ENCODE data around the gene CATSPER3. TPM values are rescaled to one million over a fixed set of nuclear protein-coding genes. Genes with fewer than 3 reads are reported as not detected.

Gene CATSPER3
- total RNA-seq, 1 experiment from 2014 or later, result 0.40 TPM

DNA sequence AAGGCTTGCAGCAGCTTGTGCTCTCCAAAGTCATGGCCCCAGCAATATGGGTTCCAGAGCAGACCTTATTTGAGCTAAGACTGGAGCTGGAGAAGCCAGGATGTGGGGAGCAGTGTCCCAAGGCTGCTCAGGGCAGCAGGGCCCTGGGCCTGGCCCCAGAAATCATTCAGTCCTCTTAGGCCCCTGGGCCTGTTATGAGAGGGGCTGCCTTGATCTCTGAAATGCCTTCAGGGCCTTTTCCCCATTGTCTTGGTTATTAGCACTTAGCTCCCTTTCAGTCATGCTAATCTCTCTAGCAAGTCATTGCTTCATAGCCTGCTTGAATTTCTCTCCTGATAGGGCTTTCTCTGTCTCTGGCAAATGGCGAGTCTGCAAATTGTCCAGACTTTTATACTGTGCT, 9.1 kb downstream of the CATSPER3 start:
- POLR2A ChIA-PET (ENCODE audit: unreplicated experiment), result no interaction called here
- H3K79me2 ChIP-seq (ENCODE audit: low read length), result no peaks in the 10 kb centered on the region
- H3K9me2 ChIP-seq (replicated peaks; ENCODE audit: low read length), result no peaks in the 10 kb centered on the region
- BruUV-seq (replicated peaks), result no TSS peak
- no peak overlapping the region for H3K27ac ChIP-seq (ENCODE audit: low read length)
- intact Hi-C loops (cut with micrococcal nuclease), result no loop called here
- CTCF ChIA-PET, result no interaction called here
- H3K9me3 ChIP-seq (ENCODE audit: low read length), result 0 out of 2 replicates have a peak, but pooled peaks cover 3% of the 10 kb centered on the region
- H4K20me1 ChIP-seq (ENCODE audit: low read length), result no peaks in the 10 kb centered on the region
- no peaks in the 10 kb centered on the region for H3K4me1 ChIP-seq (ENCODE audit: insufficient read depth, low read length)
- no peak overlapping the region for H3K4me3 ChIP-seq (ENCODE audit: low read length)
- no peaks in the 10 kb centered on the region for H3K27me3 ChIP-seq (ENCODE audit: low read length)
- DNase-seq (no peak), ATAC-seq (no peak)
- H3K36me3 ChIP-seq (ENCODE audit: low read depth, low read length), result no peaks in the 10 kb centered on the region
- no peak overlapping the region for H3K9ac ChIP-seq (ENCODE audit: low read length)
- TF ChIP-seq EZH2phosphoT487 (IDR thresholded peaks at IDR 0.05; ENCODE audit: borderline replicate concordance, low read length) (no peak), EZH2 (IDR thresholded peaks at IDR 0.05; ENCODE audit: low read length, unreplicated experiment) (no peak)
- TF ChIP-seq, protein P1, sequence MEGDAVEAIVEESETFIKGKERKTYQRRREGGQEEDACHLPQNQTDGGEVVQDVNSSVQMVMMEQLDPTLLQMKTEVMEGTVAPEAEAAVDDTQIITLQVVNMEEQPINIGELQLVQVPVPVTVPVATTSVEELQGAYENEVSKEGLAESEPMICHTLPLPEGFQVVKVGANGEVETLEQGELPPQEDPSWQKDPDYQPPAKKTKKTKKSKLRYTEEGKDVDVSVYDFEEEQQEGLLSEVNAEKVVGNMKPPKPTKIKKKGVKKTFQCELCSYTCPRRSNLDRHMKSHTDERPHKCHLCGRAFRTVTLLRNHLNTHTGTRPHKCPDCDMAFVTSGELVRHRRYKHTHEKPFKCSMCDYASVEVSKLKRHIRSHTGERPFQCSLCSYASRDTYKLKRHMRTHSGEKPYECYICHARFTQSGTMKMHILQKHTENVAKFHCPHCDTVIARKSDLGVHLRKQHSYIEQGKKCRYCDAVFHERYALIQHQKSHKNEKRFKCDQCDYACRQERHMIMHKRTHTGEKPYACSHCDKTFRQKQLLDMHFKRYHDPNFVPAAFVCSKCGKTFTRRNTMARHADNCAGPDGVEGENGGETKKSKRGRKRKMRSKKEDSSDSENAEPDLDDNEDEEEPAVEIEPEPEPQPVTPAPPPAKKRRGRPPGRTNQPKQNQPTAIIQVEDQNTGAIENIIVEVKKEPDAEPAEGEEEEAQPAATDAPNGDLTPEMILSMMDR (conservative IDR thresholded peaks at IDR 0.05; ENCODE audit: low read depth, low read length), result no peak
- no peaks in the 10 kb centered on the region for H3F3A ChIP-seq (ENCODE audit: low read length, unreplicated experiment)
- no peak overlapping the region for H2AFZ ChIP-seq (ENCODE audit: low read length)
- no peak overlapping the region for H3K4me2 ChIP-seq (ENCODE audit: low read length)

DNA sequence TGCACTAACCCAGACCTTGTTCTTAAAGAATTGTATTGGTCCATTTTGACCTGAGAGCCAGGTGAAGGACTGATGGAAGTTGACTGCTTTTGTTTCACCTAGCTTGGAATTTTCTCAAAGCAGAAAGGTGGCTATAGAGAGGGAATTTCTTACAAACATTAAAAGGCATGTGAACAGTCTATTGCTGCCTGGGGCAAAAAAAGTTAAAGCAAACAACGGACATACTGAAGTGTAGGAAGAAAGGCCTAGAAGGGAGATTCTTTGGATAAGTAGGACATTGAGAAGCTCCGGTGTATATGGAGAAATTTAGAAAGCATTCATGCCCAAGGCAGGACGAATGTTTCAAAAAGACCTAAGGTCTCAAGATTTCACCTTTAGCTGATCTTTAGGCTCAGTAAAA, 11.7 kb downstream of the CATSPER3 start:
- H3K36me3 ChIP-seq (ENCODE audit: low read depth, low read length), result no peaks in the 10 kb centered on the region; the same call in 1 of the 2 replicates
- intact Hi-C loops (cut with micrococcal nuclease), result no loop called here
- BruUV-seq (replicated peaks), result no TSS peak
- H3K4me3 ChIP-seq (ENCODE audit: low read length), result no peak overlapping the region
- DNase-seq, result no peak
- TF ChIP-seq EZH2 (IDR thresholded peaks at IDR 0.05; ENCODE audit: low read length, unreplicated experiment), result no peak
- TF ChIP-seq, protein P1 (conservative IDR thresholded peaks at IDR 0.05; ENCODE audit: low read depth, low read length), result no peak
- TF ChIP-seq EZH2phosphoT487 (IDR thresholded peaks at IDR 0.05; ENCODE audit: borderline replicate concordance, low read length), result no peak
- H3F3A ChIP-seq (ENCODE audit: low read length, unreplicated experiment), result no peaks in the 10 kb centered on the region
- H3K79me2 ChIP-seq (ENCODE audit: low read length), result no peaks in the 10 kb centered on the region
- 0 out of 2 replicates have a peak, but pooled peaks cover 11% of the 10 kb centered on the region for H3K9me3 ChIP-seq (ENCODE audit: low read length)
- no peak overlapping the region for H3K9ac ChIP-seq (ENCODE audit: low read length)
- H3K4me2 ChIP-seq (ENCODE audit: low read length), result no peak overlapping the region
- no peaks in the 10 kb centered on the region for H3K4me1 ChIP-seq (ENCODE audit: insufficient read depth, low read length)
- no peaks in the 10 kb centered on the region for H4K20me1 ChIP-seq (ENCODE audit: low read length)
- CTCF ChIA-PET, result no interaction called here
- H3K27ac ChIP-seq (ENCODE audit: low read length), result no peak overlapping the region
- ATAC-seq, result no peak
- POLR2A ChIA-PET (ENCODE audit: unreplicated experiment), result no interaction called here
- no peak overlapping the region for H2AFZ ChIP-seq (ENCODE audit: low read length)
- H3K9me2 ChIP-seq (replicated peaks; ENCODE audit: low read length), result no peaks in the 10 kb centered on the region
- no peaks in the 10 kb centered on the region for H3K27me3 ChIP-seq (ENCODE audit: low read length)

DNA sequence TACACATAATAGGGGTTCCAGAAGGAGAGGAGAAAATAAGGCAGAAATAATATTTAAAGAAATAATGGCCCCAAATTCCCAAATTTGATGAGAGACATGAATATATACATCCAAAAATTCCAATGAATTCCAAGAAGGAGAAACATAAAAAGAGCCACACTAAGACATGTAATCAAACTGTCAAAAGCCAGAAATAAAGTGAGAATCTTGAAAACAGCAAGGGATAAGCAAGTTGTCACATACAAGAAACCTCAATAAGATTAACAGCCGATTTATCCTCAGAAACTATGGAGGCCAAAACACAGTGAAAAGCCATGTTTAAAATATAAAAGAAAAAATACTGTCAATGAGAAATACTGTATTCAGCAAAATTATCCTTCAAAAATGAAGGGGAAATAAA, 14.5 kb downstream of the CATSPER3 start:
- Histone ChIP-seq H3K27me3 (ENCODE audit: low read length) (no peaks in the 10 kb centered on the region), H3K36me3 (ENCODE audit: low read depth, low read length) (no peaks in the 10 kb centered on the region; the same call in 1 of the 2 replicates), H3K4me3 (ENCODE audit: low read length) (no peak overlapping the region), H3K27ac (ENCODE audit: low read length) (no peak overlapping the region), H4K20me1 (ENCODE audit: low read length) (no peaks in the 10 kb centered on the region), H3K4me1 (ENCODE audit: insufficient read depth, low read length) (no peaks in the 10 kb centered on the region), H3K9me2 (replicated peaks; ENCODE audit: low read length) (no peaks in the 10 kb centered on the region), H3K79me2 (ENCODE audit: low read length) (no peaks in the 10 kb centered on the region), H3K9me3 (ENCODE audit: low read length) (0 out of 2 replicates have a peak, but pooled peaks cover 11% of the 10 kb centered on the region), H2AFZ (ENCODE audit: low read length) (no peak overlapping the region), H3F3A (ENCODE audit: low read length, unreplicated experiment) (no peaks in the 10 kb centered on the region), H3K4me2 (ENCODE audit: low read length) (no peak overlapping the region), H3K9ac (ENCODE audit: low read length) (no peak overlapping the region)
- intact Hi-C loops (cut with micrococcal nuclease), result no loop called here
- no peak for DNase-seq
- CTCF ChIA-PET, result no interaction called here
- no peak for TF ChIP-seq EZH2phosphoT487 (IDR thresholded peaks at IDR 0.05; ENCODE audit: borderline replicate concordance, low read length)
- TF ChIP-seq, protein P1 (conservative IDR thresholded peaks at IDR 0.05; ENCODE audit: low read depth, low read length), result no peak
- no peak for TF ChIP-seq EZH2 (IDR thresholded peaks at IDR 0.05; ENCODE audit: low read length, unreplicated experiment)
- no TSS peak for BruUV-seq (replicated peaks)
- no peak for ATAC-seq
- POLR2A ChIA-PET (ENCODE audit: unreplicated experiment), result no interaction called here

Measured in PC-3 (cell line).